HEK293 (cell line): ENCODE data around the gene HARS2.

ENCODE experiments used
- CTCF ChIP-seq: fragments of 450-650 bp; formaldehyde crosslinking; IDR thresholded peaks from 2 replicates; pipeline ENCODE4 v1.5.1; 2016; ENCODE audit warnings: missing biosample characterization, missing genetic modification characterization
- KLF10 ChIP-seq: fragments of 450-650 bp; IDR thresholded peaks from 2 replicates; pipeline ENCODE4 v1.5.1; 2018; ENCODE audit warnings: missing biosample characterization, mild to moderate bottlenecking, missing genetic modification characterization
- OVOL3 ChIP-seq: fragments of 450-650 bp; formaldehyde crosslinking; IDR thresholded peaks from 2 replicates; pipeline ENCODE4 v1.5.1; 2016; ENCODE audit warnings: missing biosample characterization, missing genetic modification characterization
- SP3 ChIP-seq: fragments of 450-650 bp; formaldehyde crosslinking; IDR thresholded peaks from 2 replicates; pipeline ENCODE4 v1.5.1; 2016; ENCODE audit warnings: missing biosample characterization, missing genetic modification characterization
- SP7 ChIP-seq: fragments of 450-650 bp; formaldehyde crosslinking; IDR thresholded peaks from 2 replicates; pipeline ENCODE4 v1.5.1; 2016; ENCODE audit warnings: missing biosample characterization, missing genetic modification characterization
- YY1 ChIP-seq: fragments of 450-650 bp; formaldehyde crosslinking; IDR thresholded peaks from 2 replicates; pipeline ENCODE4 v1.5.1; 2018; ENCODE audit warnings: missing biosample characterization, missing genetic modification characterization
- ZBTB6 ChIP-seq: fragments of 450-650 bp; formaldehyde crosslinking; IDR thresholded peaks from 2 replicates; pipeline ENCODE4 v1.5.1; 2017; ENCODE audit warnings: missing biosample characterization, missing genetic modification characterization
- ZEB2 ChIP-seq: fragments of 450-650 bp; formaldehyde crosslinking; IDR thresholded peaks from 2 replicates; pipeline ENCODE4 v1.5.1; 2016; ENCODE audit warnings: missing biosample characterization, missing genetic modification characterization
- ZNF223 ChIP-seq: fragments of 450-650 bp; formaldehyde crosslinking; IDR thresholded peaks from 2 replicates; pipeline ENCODE4 v1.5.1; 2016; ENCODE audit warnings: missing biosample characterization, missing genetic modification characterization
- ZNF785 ChIP-seq: fragments of 450-650 bp; formaldehyde crosslinking; IDR thresholded peaks from 2 replicates; pipeline ENCODE4 v1.5.1; 2016; ENCODE audit warnings: missing biosample characterization, missing genetic modification characterization

DNA sequence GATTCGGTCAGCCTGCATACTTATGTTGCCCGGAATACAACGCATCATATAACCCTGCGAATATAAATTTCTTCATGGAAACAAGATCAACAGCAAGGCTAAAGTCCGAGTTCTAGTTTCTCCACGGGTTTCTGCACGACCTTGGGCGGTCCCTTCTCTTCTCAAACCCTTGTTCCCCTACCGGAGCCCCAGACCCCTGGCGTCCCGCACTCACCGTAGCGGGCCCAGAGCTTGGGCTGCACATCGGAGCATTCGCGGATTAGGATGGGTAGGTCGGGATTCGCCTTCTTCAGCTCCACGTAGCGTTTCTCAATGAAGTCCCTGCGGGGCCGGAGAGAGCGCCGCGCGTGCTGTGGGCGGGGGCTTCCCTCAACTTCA, 44.2 kb upstream of the HARS2 start:
- no peak for TF ChIP-seq CTCF (tag by site-specific recombination)
- no peak for TF ChIP-seq OVOL3
- TF ChIP-seq ZBTB6: no peak
- TF ChIP-seq KLF10 (tag by site-specific recombination): no peak
- no peak for TF ChIP-seq SP7
- no peak for TF ChIP-seq YY1 (tag by site-specific recombination)
- TF ChIP-seq SP3 (tag by site-specific recombination): no peak
- TF ChIP-seq ZEB2 (tag by site-specific recombination): no peak; the same call in 1 of the 2 replicates
- TF ChIP-seq ZNF785 (tag by site-specific recombination): no peak
- TF ChIP-seq ZNF223 (tag by site-specific recombination): no peak
